ENCODE measurements around the gene STKLD1.
A peak's percentile ranks its signal among the peaks of the same experiment; 100 is the strongest.
"Not testable (repeated sequence)": the region's sequence is repeated elsewhere in the genome, so short reads cannot be mapped to it uniquely, and the experiment has no call there.

Gene STKLD1

DNA sequence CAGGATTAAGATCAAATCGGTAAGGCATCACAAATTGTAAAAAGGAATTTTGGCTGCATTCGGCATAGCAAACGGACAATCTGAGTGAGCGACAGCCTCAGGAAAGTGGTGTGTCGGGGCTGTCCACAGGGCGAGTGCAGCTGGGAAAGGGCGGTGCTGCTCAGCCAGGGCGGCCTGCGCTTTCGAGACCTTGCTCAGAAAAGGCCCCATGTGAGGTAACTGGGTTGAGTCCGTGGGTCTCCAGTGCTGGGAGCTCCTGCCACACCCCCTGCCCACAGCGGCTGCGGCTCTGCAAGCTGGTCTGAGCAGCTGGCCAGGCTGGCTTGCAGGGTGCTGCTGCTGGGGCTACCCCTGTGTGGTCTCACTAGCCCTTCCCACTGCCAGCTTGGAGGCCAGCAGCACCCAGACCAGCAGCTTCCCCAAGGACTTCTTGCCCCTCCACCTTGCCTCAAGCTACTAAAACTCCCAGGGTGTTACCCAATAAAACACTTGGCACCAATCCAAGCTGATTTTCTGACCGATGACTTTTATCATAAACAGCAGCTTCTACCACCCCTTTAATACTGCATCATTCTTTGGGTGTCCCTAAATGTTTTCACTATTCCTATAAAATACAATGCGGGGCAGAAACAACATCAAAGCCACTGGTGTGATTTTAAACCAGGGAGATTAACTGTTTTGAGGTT lies 13.7 kb upstream of the STKLD1 start:
- DNase-seq (ENCODE audit: low read depth), result no peak

DNA sequence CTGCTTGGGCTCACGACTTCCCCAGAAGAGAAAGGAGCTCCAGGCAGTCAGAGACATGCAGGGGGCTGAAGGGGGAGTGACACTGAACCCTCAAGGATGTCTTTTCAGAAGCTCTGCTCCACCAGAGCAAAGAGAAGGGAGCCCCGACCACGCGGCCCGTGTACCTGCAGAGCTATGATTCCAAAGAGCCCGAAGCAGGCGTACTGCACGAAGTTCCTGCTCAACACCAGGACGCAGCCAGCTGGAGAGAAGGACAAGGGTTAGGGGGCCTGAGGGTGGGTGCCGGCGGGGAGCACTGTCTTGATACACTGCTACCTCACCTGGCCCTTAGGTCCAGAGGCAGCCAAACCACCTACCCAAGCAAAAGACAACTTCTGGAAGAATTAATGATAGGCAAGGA lies 9.7 kb upstream of the STKLD1 start:
- DNase-seq (ENCODE audit: low read depth), result no peak

DNA sequence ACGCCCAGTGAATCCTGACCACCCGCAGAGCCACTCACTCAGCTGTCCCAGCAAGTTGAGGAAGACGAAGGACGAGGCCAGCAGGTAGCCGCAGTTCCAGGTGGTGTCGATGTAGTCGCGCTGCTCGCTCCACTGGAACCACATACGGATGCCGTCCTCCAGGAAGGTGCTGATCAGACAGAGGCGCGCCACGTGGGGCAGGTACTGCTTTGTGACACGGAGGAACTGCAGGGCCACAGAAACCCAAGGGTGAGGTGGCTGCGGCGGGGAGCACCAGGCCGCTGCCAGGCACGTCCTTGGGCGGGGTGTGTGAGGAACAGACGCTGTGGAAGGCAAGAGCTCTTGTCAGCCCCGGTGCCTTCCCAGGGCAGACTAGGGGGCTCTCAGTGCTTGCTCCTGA lies 8.9 kb upstream of the STKLD1 start:
- no peak for DNase-seq (ENCODE audit: low read depth)

DNA sequence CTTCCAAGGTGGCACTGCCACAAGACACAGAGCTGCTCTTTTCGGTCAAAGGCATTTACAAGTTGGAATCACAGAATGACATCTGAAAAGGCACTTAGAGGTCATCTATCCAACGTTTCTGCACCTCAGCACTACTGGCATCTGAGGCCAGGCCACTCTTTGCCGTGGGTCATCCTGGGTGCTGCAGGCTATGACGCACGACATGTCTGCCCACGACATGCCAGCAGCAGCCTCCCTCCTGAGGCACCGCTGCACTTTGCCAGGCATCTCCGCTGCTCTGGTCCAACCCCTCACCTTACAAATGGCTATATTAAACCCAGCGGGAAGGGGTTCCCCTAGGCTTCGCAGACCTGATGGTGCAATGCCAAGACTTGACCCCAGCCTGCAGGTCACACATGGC lies 8.4 kb upstream of the STKLD1 start:
- no peak for DNase-seq (ENCODE audit: low read depth)

DNA sequence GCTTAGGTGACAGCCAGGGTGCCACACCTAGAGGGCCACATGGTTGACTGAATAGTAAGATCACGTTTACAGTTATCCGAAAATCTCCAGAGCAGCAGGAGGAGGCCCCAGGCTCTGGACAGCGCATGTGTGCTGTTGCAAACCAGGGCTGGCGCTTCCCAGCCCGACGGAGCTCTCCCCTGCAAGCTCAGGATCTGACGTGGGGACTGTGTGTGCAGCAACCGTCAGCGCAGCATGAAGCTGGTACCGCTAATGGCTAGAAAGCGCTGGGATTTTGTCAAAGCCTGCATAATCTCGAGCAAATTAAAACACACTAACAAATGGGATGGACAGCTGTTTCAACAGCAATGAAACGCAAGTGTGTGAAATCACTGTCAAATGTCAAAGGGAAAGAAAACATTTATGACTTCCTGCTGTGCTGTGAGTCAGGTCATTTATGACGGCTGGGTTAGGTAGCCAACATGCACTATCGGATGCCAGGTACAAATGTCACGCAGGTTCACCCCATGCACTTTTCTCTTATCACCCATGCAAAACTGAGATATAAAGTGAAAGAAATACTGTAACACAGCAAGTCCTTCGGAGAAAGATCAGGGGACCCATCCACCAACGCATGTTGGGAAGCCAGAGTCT lies 7.8 kb upstream of the STKLD1 start:
- DNase-seq (ENCODE audit: low read depth), result no peak

DNA sequence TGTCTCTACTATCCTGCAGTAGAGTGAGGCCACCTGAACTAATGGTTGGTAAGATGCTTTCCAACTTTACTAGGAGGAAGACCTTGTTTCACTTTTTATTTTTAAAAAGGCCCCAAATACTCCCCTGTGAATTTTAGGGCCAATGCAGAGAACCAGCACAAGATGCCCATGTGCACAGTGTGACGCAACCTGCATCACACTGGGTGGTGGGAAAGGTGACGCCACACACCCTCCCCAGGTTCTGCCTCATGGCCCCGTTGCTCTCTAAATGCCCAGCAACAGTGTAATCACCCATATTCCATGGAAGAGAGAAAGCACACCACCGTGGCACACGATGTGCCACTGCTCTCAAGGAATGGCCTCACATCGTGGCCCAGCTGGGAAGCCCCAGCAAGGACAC lies 6.7 kb upstream of the STKLD1 start:
- DNase-seq (ENCODE audit: low read depth), result no peak

DNA sequence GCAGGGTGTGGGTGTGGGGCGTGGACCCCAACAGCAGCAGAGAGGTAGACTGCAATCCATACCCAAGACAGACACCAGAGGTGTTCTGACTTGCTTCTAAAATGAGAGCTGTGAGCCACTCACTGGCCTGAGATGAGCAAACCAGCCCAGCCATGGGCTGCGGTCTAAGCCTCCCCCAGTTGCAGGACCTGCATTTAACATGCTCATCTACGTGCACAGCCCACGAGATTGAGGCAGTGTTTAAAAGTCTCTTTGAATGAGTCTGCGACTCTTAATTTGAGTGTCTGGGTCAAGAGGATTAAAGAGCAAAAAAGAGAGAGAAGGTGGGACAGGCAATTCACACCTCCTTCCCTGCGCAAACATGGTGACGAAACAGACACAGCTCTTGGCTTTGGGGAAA lies 6.2 kb upstream of the STKLD1 start:
- DNase-seq (ENCODE audit: low read depth), result no peak

DNA sequence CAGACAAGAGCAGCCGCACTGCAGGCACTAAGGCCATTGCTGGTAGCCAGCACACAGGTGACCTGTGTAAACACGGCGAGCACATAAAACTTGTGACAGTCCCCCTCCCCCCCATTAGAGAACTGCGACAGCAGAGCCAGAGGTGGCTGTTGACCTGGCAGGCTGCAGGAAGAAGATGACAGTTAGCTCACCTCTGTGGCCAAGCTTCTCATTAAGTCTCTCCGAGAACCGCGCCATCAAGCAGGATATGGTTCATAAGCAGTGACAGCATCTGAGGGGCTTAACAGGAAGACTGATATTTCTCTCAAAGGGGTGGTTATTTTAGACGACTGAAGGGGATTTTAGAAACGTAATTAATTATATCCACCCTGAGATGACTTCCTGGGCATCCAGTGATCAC lies 5.5 kb upstream of the STKLD1 start:
- no peak for DNase-seq (ENCODE audit: low read depth)

DNA sequence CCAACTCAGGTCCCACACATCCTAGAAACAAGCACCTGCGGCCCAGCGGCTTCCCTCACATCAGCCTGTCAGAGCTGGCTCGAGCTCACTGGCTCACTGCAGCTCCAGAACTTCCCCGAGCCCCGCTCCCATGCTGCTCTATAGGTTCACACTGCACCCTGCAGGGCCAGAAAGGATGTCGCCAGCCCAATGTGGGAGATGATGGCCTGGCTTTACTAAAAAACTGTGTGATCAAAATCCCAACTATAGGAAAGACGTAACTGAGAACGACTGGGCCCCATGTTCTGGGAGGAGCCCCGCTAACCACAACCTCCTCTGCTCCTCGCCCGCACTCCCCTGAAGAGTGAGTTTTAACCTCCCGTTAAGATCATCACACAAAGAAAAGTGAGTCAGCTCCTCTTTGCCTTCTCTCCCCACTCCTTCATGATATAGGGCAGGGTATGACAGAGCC lies 4.9 kb upstream of the STKLD1 start:
- no peak for DNase-seq (ENCODE audit: low read depth)

DNA sequence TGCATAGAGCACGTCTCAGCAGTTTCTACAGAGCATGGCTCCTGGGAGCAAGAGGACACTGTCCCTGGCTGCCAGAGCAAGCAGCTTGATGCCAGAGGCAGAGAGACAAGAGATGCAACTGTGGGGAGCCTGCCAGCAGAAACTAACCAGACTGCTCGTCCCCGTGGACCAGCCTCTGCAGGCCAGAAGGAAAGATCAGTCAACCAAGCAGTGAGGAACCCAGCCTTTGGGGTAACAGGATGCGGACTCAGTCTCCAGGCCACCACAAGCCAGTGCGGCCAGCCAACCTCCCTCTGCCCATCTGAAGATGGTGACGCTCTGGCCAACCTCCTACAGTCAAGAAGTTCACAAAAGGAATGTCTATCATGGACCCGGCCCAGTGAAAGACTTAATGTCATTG lies 4.0 kb upstream of the STKLD1 start:
- no peak for DNase-seq (ENCODE audit: low read depth)

DNA sequence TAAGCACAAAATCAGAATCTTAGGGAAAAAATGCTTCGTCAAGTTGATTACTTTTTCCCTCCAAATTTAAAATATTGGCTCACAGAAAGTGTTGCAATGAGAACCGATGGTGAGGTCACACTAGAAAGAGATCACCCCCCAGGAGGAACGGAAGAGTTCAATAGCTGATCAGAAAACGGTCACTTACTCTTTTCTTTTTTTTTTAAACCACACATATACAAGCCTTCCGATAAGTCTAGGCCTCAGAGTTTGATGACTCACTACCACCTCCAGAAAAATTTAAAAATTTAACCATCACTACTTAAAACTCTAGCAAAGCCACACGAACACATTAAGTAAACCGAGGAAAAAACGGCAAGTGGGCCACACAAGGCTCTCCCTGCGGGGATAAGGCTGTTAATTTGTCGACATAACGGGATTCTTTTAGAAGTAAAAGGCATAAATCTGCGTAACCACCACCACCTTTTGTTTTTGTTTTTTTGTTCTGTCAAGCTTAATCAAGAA lies 1.5 kb upstream of the STKLD1 start:
- no peak for DNase-seq (ENCODE audit: low read depth)

DNA sequence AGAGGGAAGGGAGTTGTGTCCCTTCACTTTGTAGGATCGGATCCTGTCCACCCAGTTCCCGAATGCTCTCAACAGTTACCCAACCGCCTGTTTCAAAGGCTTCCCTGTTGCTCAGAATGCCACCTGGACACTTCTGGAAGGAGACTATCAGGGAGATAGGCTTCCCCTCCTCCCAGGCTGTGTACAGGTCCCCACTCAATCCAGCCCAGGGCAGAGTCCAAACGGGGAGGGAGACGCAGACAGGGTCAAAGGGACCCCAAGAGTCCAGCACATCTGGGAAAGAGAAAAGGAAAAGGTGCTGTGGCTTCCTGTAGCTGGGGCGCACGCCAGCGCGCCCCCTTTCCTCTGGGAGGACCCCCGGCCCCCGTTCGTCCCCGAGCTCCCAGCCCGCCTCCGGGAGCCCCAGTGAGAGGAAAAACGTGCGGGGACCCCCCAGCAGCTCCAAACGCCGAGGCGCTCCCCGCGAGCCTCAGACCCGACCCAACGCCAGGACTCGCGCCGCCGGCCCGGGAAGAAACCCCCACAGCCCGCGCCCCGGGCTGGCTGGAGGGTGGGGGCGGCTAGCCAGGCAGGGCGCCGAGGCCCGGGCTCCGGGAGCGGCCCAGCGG lies 946 bp upstream of the STKLD1 start:
- DNase-seq (ENCODE audit: low read depth), result no peak

DNA sequence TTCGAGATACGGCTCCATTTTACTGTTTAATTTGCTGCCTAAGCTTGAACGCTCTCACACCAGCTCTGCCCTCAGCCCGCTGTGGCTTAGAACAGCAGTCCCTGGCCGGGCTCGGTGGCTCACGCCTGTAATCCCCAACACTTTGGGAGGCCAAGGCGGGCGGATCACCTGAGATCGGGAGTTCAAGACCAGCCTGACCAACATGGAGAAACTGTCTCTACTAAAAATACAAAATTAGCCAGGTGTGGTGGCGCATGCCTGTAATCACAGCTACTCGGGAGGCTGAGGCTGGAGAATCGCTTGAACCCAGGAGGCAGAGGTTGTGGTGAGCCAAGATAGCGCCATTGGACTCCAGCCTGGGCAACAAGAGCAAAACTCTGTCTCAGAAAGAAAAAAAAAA lies 1.1 kb downstream of the STKLD1 start:
- DNase-seq (ENCODE audit: low read depth), result not testable (repeated sequence)

DNA sequence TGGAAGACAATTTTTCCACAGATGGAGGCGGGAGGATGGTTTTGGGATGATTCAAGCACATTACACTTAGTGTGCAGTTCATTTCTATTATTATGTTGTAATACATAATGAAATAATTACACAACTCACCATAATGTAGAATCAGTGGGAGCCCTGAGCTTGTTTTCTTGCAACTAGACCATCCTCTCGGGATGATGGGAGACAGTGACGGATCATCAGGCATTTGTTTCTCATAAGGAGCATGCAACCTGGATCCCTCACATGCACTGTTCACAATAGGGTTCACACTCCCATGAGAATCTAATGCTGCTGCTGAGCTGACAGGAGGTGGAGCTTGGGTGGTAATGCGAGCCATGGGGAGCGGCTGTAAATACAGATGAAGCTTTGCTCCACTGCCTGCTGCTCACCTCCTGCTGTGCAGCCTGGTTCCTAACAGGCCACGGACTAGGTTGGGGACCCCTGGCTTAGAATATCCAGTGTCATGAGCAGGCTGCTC lies 1.6 kb downstream of the STKLD1 start:
- DNase-seq (ENCODE audit: low read depth), result peak; percentile 77

DNA sequence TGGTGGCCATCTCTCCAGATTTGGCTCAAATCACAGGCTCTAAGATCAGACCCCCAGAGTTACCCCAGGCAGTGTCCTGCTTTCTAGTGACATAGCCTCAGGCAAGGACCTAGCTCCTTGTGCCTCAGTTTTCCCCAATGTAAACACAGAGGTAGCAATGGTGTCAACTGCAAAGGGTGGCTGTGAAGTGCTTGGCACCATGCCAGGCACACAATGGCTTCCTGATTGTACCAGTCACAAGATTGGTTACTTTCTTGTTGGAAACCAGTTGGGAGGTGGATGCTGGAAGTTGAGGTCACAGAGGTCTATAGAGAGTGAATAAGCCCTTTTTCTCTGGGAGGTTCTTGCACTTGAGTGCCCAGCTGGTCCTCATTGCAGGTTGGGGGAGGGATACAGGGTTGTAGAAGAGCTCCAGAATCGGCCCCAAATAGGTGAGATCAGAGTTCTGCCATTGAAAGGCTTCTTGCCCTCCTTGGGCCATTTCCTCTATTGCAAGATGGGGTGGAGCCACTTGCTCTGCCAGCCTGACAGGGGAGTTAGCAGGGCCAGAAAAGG lies 2.3 kb downstream of the STKLD1 start:
- no peak for DNase-seq (ENCODE audit: low read depth)

DNA sequence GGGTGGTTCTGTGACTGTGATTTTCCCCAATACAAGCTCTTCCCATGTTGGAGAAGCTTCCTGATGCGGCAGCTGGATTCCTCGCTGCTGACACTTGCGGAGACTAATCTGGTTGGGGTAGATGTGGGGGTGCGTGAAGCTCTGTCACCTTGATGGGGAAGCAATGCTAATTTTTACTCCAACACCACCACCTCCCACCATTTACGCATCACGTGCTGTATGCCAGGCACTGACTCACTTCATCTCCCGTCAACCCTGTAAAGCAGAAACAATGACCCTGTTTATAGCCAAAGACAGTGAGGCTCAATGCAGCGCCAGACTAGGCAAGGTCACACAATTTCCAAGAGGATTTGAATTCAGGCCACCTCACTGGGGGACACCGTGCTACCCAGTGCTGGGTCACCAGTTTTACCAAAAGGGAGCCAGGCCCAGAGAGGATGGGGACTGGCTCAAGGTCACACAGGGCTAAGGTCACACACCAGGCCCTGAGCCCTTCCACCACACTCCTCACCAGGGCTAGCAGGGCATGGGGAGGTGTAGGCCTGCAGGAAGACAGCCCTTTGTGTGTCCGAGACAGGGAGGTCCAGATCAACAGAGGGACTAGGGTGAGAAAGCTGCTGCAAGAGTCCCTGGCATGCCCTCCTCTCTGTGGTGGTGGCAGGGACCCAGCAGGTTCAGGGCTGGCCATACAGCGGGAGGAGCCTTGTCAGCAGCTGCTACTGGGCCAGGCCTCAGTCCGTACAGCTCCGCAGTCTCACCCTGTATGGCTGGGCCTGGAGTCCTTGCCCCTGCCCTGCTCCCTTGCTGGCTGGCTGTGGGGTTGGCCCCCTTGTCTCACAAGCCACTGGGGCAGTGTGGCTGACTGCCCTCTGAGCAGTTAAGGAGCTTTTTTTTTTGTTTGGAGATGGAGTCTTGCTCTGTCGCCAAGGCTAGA lies 3.3 kb downstream of the STKLD1 start:
- no peak for DNase-seq (ENCODE audit: low read depth)

DNA sequence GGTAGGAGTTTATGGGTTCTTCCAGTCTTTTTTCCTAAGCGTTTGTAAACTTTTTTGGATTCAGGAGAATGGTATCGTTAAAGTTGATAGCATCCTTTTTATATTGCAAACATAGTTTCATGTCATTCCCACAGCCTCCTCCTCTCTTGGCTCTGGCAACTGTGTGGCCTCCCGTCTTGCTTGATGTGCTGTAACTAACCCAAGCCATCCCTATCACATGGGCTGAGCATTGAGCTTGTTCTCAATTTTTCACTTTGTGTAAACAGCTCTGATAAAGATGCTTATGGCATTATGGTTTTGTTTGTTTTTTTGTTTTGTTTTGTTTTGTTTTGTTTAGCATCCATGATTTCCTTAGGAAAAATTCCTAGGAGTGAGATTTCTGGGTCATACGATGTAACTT lies 4.6 kb downstream of the STKLD1 start:
- DNase-seq (ENCODE audit: low read depth), result no peak

DNA sequence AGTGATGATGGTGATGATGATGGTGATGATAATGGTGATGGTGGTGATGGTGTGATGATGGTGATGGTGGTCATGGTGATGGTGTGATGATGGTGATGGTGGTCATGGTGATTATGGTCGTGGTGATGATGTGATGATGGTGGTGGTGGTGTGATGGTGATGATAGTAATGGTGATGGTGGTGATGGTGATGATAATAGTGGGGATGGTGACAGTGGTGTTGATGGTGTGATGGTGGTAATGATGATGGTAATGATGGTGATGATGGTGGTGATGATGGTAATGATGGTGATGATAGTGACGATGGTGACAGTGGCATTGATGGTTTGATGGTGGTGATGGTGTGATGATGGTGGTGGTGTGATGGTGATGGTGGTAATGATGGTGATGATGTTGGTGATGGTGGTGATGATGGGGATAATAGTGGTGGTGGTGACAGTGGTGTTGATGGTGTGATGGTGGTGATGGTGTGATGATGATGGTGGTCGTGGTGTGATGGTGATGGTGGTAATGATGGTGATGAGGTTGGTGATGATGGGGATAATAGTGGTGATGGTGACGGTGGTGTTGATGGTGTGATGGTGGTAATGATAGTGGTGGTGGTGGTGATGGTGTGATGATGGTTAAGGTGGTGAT lies 6.5 kb downstream of the STKLD1 start:
- DNase-seq (ENCODE audit: low read depth), result no peak

DNA sequence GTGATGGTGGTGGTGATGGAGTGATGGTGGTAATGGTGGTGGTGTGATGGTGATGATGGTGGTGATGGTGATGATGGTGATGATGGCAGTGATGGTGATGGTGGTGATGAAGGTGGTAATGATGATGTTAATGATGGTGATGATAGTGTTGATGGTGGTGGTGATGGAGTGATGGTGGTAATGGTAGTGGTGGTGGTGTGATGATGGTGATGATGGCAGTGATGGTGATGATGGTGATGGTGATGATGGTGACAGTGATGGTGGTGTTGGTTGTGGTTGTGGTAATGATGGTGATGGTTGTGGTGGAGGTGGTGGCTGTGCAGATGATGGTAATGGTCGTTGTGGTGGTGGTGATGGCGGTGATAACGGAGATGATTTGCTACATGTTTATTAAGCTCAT lies 7.3 kb downstream of the STKLD1 start:
- DNase-seq (ENCODE audit: low read depth), result no peak

DNA sequence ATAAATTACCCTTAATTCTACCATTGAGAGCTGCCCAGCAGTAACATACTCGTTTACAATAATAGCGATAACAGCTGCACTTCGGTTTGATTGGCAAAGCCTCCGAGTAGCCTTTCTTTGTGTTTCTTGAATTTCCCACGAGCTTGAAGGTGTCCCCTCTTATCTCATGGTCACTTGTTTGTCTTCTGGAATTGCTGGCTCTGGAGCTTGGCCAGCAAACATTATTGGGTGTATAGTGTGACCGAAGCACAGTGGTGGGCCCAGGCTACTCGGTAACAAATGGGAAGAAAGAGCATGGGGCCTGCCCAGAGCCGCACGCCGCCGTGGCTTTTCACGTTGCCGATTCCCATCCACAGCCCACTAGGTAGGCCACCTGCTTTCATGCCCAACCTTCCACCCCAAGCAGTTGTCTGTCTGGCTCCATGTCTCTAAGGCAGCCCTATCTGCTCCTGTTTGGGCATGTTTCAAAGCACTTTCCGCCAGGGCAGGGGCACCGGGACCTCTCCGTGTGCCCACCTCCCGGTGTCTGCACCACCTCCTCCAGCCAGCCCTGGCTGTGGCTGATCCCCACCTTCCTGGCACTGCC lies 8.7 kb downstream of the STKLD1 start:
- DNase-seq (ENCODE audit: low read depth), result no peak

DNA sequence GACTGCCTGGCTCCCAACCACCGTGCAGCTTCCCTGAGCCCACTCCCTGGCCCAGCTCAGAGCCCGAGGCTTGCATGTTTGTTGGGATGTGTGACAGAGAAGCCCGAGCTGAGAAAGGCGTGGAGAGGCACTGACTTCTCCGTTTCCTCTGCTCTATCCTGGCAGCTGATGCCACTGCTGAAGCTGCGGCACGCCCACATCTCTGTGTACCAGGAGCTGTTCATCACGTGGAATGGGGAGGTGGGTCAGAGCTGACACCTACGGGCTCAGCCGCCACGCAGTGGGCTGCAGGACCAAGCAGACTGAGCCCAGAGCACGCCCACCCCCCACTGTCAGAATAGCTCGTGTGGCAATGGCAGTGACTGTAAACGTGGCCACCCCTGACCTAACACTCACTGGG lies 9.3 kb downstream of the STKLD1 start:
- no peak for DNase-seq (ENCODE audit: low read depth)
